ENCODE results near the gene TRAF2. TPM values are rescaled to one million over a fixed set of nuclear protein-coding genes. Genes with fewer than 3 reads are reported as not detected.

The TRAF2 gene
- total and polyA plus RNA-seq, 2 of the 13 experiments (the other 11 are each of a cell fraction or from before 2014, with no cell fraction given) = 12.4 to 13.6 TPM

- TF ChIP-seq, protein P1, sequence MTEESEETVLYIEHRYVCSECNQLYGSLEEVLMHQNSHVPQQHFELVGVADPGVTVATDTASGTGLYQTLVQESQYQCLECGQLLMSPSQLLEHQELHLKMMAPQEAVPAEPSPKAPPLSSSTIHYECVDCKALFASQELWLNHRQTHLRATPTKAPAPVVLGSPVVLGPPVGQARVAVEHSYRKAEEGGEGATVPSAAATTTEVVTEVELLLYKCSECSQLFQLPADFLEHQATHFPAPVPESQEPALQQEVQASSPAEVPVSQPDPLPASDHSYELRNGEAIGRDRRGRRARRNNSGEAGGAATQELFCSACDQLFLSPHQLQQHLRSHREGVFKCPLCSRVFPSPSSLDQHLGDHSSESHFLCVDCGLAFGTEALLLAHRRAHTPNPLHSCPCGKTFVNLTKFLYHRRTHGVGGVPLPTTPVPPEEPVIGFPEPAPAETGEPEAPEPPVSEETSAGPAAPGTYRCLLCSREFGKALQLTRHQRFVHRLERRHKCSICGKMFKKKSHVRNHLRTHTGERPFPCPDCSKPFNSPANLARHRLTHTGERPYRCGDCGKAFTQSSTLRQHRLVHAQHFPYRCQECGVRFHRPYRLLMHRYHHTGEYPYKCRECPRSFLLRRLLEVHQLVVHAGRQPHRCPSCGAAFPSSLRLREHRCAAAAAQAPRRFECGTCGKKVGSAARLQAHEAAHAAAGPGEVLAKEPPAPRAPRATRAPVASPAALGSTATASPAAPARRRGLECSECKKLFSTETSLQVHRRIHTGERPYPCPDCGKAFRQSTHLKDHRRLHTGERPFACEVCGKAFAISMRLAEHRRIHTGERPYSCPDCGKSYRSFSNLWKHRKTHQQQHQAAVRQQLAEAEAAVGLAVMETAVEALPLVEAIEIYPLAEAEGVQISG (CRISPR knock-in tag; IDR thresholded peaks at IDR 0.05) = 0 out of 2 replicates have a peak, but pooled peaks have one; percentile 21
- no peak for TF ChIP-seq ASH2L (IDR thresholded peaks at IDR 0.05; ENCODE audit: insufficient read length, low read depth, low read length)
- TF ChIP-seq, protein P2, sequence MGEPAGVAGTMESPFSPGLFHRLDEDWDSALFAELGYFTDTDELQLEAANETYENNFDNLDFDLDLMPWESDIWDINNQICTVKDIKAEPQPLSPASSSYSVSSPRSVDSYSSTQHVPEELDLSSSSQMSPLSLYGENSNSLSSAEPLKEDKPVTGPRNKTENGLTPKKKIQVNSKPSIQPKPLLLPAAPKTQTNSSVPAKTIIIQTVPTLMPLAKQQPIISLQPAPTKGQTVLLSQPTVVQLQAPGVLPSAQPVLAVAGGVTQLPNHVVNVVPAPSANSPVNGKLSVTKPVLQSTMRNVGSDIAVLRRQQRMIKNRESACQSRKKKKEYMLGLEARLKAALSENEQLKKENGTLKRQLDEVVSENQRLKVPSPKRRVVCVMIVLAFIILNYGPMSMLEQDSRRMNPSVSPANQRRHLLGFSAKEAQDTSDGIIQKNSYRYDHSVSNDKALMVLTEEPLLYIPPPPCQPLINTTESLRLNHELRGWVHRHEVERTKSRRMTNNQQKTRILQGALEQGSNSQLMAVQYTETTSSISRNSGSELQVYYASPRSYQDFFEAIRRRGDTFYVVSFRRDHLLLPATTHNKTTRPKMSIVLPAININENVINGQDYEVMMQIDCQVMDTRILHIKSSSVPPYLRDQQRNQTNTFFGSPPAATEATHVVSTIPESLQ (CRISPR knock-in tag; conservative IDR thresholded peaks at IDR 0.05) = no peak
- peak; percentile 81 for TF ChIP-seq HNF4A (CRISPR knock-in tag; IDR thresholded peaks at IDR 0.05)
- 0 out of 2 replicates have a peak, but pooled peaks have one; percentile 10 for TF ChIP-seq HOXA3 (CRISPR knock-in tag; IDR thresholded peaks at IDR 0.05)
- TF ChIP-seq, protein P3, sequence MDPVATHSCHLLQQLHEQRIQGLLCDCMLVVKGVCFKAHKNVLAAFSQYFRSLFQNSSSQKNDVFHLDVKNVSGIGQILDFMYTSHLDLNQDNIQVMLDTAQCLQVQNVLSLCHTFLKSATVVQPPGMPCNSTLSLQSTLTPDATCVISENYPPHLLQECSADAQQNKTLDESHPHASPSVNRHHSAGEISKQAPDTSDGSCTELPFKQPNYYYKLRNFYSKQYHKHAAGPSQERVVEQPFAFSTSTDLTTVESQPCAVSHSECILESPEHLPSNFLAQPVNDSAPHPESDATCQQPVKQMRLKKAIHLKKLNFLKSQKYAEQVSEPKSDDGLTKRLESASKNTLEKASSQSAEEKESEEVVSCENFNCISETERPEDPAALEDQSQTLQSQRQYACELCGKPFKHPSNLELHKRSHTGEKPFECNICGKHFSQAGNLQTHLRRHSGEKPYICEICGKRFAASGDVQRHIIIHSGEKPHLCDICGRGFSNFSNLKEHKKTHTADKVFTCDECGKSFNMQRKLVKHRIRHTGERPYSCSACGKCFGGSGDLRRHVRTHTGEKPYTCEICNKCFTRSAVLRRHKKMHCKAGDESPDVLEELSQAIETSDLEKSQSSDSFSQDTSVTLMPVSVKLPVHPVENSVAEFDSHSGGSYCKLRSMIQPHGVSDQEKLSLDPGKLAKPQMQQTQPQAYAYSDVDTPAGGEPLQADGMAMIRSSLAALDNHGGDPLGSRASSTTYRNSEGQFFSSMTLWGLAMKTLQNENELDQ (CRISPR knock-in tag; IDR thresholded peaks at IDR 0.05; ENCODE audit: borderline replicate concordance) = no peak
- TF ChIP-seq WIZ (CRISPR knock-in tag; IDR thresholded peaks at IDR 0.05) = no peak
- no peak for TF ChIP-seq MEIS1 (CRISPR knock-in tag; IDR thresholded peaks at IDR 0.05; ENCODE audit: borderline replicate concordance)
- TF ChIP-seq ZNF703 (CRISPR knock-in tag; IDR thresholded peaks at IDR 0.05; ENCODE audit: borderline replicate concordance) = no peak
- TF ChIP-seq JARID2 (CRISPR knock-in tag; IDR thresholded peaks at IDR 0.05; ENCODE audit: insufficient replicate concordance) = peak; percentile 45
- 0 out of 2 replicates have a peak, but pooled peaks have one; percentile 2 for TF ChIP-seq STAG1 (CRISPR knock-in tag; IDR thresholded peaks at IDR 0.05)
- TF ChIP-seq SMARCC2 (IDR thresholded peaks at IDR 0.05) = no peak
- TF ChIP-seq ZNF296 (CRISPR knock-in tag; conservative IDR thresholded peaks at IDR 0.05) = no peak
- peak; percentile 75; the same call in 1 of the 2 replicates for TF ChIP-seq ZSCAN25 (CRISPR knock-in tag; IDR thresholded peaks at IDR 0.05)
- no peak for TF ChIP-seq MZF1 (CRISPR knock-in tag; IDR thresholded peaks at IDR 0.05; ENCODE audit: borderline replicate concordance)
- no peak for TF ChIP-seq MYNN (CRISPR knock-in tag; IDR thresholded peaks at IDR 0.05; ENCODE audit: low read depth)
- peak; percentile 65 for TF ChIP-seq RBFOX2 (IDR thresholded peaks at IDR 0.05; ENCODE audit: low read depth, low read length)
Observed at GRCh38 chr9:136858844-136859757, 27.2 kb upstream of the TRAF2 start (continued).
